HCEC 1CT (cell line): ENCODE data around the gene PSMB3.

Experiments
- DNase-seq: peaks from one replicate; pipeline ENCODE4 v3.0.0-alpha.2; 2017

PSMB3 gene

GRCh38 chr17:38752308-38753070, at the start of gene PSMB3:
PSMB3 (plus strand) TSS chr17:38752741; CDS start chr17:38752827, 86 bp downstream.
- DNase-seq, result peak; percentile 100

GRCh38 chr17:38702916-38703741, 49.4 kb upstream of the PSMB3 start:
- no peak for DNase-seq

- peak; percentile 32 for DNase-seq
Observed at GRCh38 chr17:38703742-38704605, 48.6 kb upstream of the PSMB3 start.

GRCh38 chr17:38704606-38705522, 47.7 kb upstream of the PSMB3 start, which contains the start of gene MLLT6:
MLLT6 (plus strand) TSS chr17:38705273; CDS start chr17:38705633, 360 bp downstream.
- DNase-seq, result peak; percentile 83

GRCh38 chr17:38705523-38705802, 47.1 kb upstream of the PSMB3 start:
- DNase-seq, result no peak

- no peak for DNase-seq
Observed at GRCh38 chr17:38705803-38706504, 46.6 kb upstream of the PSMB3 start.

- no peak for DNase-seq
Observed at GRCh38 chr17:38706505-38707216, 45.9 kb upstream of the PSMB3 start.

- no peak for DNase-seq
Observed at GRCh38 chr17:38707678-38708351, 44.7 kb upstream of the PSMB3 start.

- no peak for DNase-seq
Observed at GRCh38 chr17:38709104-38709820, 43.3 kb upstream of the PSMB3 start.

- no peak for DNase-seq
Observed at GRCh38 chr17:38709864-38710603, 42.5 kb upstream of the PSMB3 start.

GRCh38 chr17:38710604-38710962, 42.0 kb upstream of the PSMB3 start:
- DNase-seq, result no peak

- DNase-seq, result no peak
Observed at GRCh38 chr17:38710985-38711384, 41.6 kb upstream of the PSMB3 start.

- no peak for DNase-seq
Observed at GRCh38 chr17:38711792-38712571, 40.6 kb upstream of the PSMB3 start.

- DNase-seq, result no peak
Observed at GRCh38 chr17:38712593-38712992, 39.9 kb upstream of the PSMB3 start.

- DNase-seq, result no peak
Observed at GRCh38 chr17:38713456-38714075, 39.0 kb upstream of the PSMB3 start.

- DNase-seq, result no peak
Observed at GRCh38 chr17:38715216-38715943, 37.2 kb upstream of the PSMB3 start.
